H1 (cell line): ENCODE measurements around the gene ATXN7. TPM values are rescaled to one million over a fixed set of nuclear protein-coding genes. Genes with fewer than 3 reads are reported as not detected.

Source experiments
- CTCF ChIA-PET: fragments of 300-600 bp; sonication (Branson Sonifier 250); formaldehyde crosslinking; loops from one replicate; lab custom pipeline; 2021; ENCODE audit not compliant: partially characterized antibody; lab: Charles Lee
- POLR2A ChIA-PET: fragments of 300-600 bp; sonication (Branson Sonifier 250); formaldehyde crosslinking; loops from one replicate; lab custom pipeline; 2021; ENCODE audit warnings: inconsistent platforms; ENCODE audit not compliant: partially characterized antibody; lab: Charles Lee
- DNase-seq, 2 experiments: peaks; one replicate each; pipeline versions ENCODE4 v3.0.0 to v3.0.0-alpha.2; 2010 to 2022; ENCODE audit warnings: low spot score in 2 of 2, low read depth in 1 of 2, mixed read lengths in 1 of 2
- FAIRE-seq: peaks from 2 replicates; lab custom pipeline; 2011; peaks lifted over from hg19 to GRCh38; lab: Jason Lieb, UNC
- H2AFZ ChIP-seq: 2 replicates; pipeline ENCODE4 v1.8.1; 2012; ENCODE audit warnings: low read length, inconsistent platforms
- H2AK5ac ChIP-seq: 2 replicates; pipeline ENCODE4 v1.6.1; 2013; ENCODE audit warnings: low read depth, low read length
- H2BK120ac ChIP-seq: replicated peaks from 2 replicates; pipeline ENCODE3; 2013; ENCODE audit warnings: low read depth, low read length, inconsistent platforms
- H2BK12ac ChIP-seq: 2 replicates; pipeline ENCODE4 v1.6.1; 2013; ENCODE audit warnings: low read depth, low read length
- H2BK15ac ChIP-seq: 2 replicates; pipeline ENCODE4 v1.6.1; 2013; ENCODE audit warnings: low read length
- H2BK20ac ChIP-seq: 2 replicates; pipeline ENCODE4 v1.6.1; 2013; ENCODE audit warnings: low read length
- H2BK5ac ChIP-seq: 2 replicates; pipeline ENCODE4 v1.6.1; 2013; ENCODE audit warnings: low read depth, low read length
- H3K14ac ChIP-seq: 2 replicates; pipeline ENCODE4 v1.6.1; 2013; ENCODE audit warnings: inconsistent platforms; ENCODE audit not compliant: insufficient read length
- H3K18ac ChIP-seq: 2 replicates; pipeline ENCODE4 v1.6.1; 2013; ENCODE audit warnings: low read length; ENCODE audit errors: extremely low read depth
- H3K23ac ChIP-seq: 2 replicates; pipeline ENCODE4 v1.6.1; 2013; ENCODE audit warnings: inconsistent platforms; ENCODE audit not compliant: insufficient read length
- H3K23me2 ChIP-seq: 2 replicates; pipeline ENCODE4 v1.6.1; 2013; ENCODE audit warnings: low read depth, low read length
- H3K27ac ChIP-seq: 2 replicates; pipeline ENCODE4 v1.6.1; 2011; ENCODE audit warnings: low read depth, low read length, inconsistent platforms
- H3K27me3 ChIP-seq, 4 experiments: replicated peaks in 1 of 4; 1 replicate in 1 of 4; 2 replicates in 3 of 4; pipeline versions ENCODE4 v1.6.1 to v1.8.1; 2011 to 2013; ENCODE audit warnings: low read length in 3 of 4, mild to moderate bottlenecking in 3 of 4, inconsistent platforms in 2 of 4, mixed read lengths in 2 of 4, moderate library complexity in 1 of 4; ENCODE audit not compliant: control insufficient read depth in 3 of 4, insufficient read depth in 3 of 4; ENCODE audit errors: extremely low read depth in 1 of 4
- H3K36me3 ChIP-seq, 4 experiments: 2 replicates each; pipeline versions ENCODE4 v1.6.1 to v1.8.1; 2011 to 2013; ENCODE audit warnings: mild to moderate bottlenecking in 4 of 4, low read length in 3 of 4, moderate library complexity in 2 of 4, control low read depth in 1 of 4, inconsistent platforms in 1 of 4; ENCODE audit not compliant: insufficient read depth in 4 of 4, control insufficient read depth in 2 of 4
- H3K4ac ChIP-seq: replicated peaks from 2 replicates; pipeline ENCODE3; 2013; ENCODE audit warnings: low read length, low read depth, mixed read lengths, inconsistent platforms; ENCODE audit not compliant: insufficient read length
- H3K4me1 ChIP-seq, 4 experiments: replicated peaks in 1 of 4; 1 replicate in 1 of 4; 2 replicates in 3 of 4; pipeline versions ENCODE4 v1.6.1 to v1.8.1; 2011 to 2013; ENCODE audit warnings: low read length in 3 of 4, inconsistent platforms in 2 of 4, mixed read lengths in 1 of 4; ENCODE audit not compliant: insufficient read depth in 4 of 4, control insufficient read depth in 3 of 4
- H3K4me2 ChIP-seq, 2 experiments: 2 replicates each; pipeline versions ENCODE4 v1.6.1 to v1.8.1; 2011 to 2013; ENCODE audit warnings: low read depth in 2 of 2, low read length in 2 of 2, control low read depth in 1 of 2, inconsistent platforms in 1 of 2, mild to moderate bottlenecking in 1 of 2; ENCODE audit not compliant: insufficient read depth in 1 of 2
- H3K4me3 ChIP-seq, 4 experiments: fragments of 200-600, 300-600 bp in 1 of 4; sonication (generic), shearing (Covaris generic), sonication (Bioruptor Twin) in 1 of 4; 2 replicates each; pipeline versions ENCODE4 v1.5.1 to v1.8.1; 2011 to 2016; ENCODE audit warnings: low read length in 4 of 4, low read depth in 3 of 4, control low read depth in 2 of 4, inconsistent platforms in 2 of 4, mild to moderate bottlenecking in 2 of 4, mixed read lengths in 1 of 4, moderate library complexity in 1 of 4; ENCODE audit not compliant: insufficient read depth in 2 of 4; ENCODE audit errors: extremely low read depth in 1 of 4
- H3K56ac ChIP-seq: replicated peaks from 2 replicates; pipeline ENCODE3; 2013; ENCODE audit warnings: low read depth, mild to moderate bottlenecking, mixed read lengths, low read length, inconsistent platforms; ENCODE audit not compliant: insufficient read length
- H3K79me1 ChIP-seq: 2 replicates; pipeline ENCODE4 v1.6.1; 2013; ENCODE audit warnings: low read depth, low read length, control low read depth
- H3K79me2 ChIP-seq, 2 experiments: 2 replicates each; pipeline versions ENCODE4 v1.6.1 to v1.8.1; 2012 to 2013; ENCODE audit warnings: low read length in 2 of 2, mild to moderate bottlenecking in 2 of 2, inconsistent platforms in 1 of 2; ENCODE audit not compliant: insufficient read depth in 2 of 2, control insufficient read depth in 1 of 2
- H3K9ac ChIP-seq, 4 experiments: replicated peaks in 1 of 4; 1 replicate in 1 of 4; 2 replicates in 3 of 4; pipeline versions ENCODE4 v1.6.1 to v1.8.1; 2011 to 2013; ENCODE audit warnings: low read depth in 3 of 4, low read length in 3 of 4, control low read depth in 2 of 4, mild to moderate bottlenecking in 2 of 4, moderate library complexity in 2 of 4, inconsistent platforms in 1 of 4; ENCODE audit errors: extremely low read depth in 1 of 4
- H3K9me3 ChIP-seq, 2 experiments: 2 replicates each; pipeline versions ENCODE4 v1.6.1 to v1.8.1; 2012 to 2013; ENCODE audit warnings: mild to moderate bottlenecking in 2 of 2, moderate library complexity in 2 of 2, control low read depth in 1 of 2, inconsistent platforms in 1 of 2, low read depth in 1 of 2, low read length in 1 of 2, mixed read lengths in 1 of 2; ENCODE audit not compliant: insufficient read depth in 2 of 2
- H4K20me1 ChIP-seq, 2 experiments: replicated peaks in 1 of 2; 2 replicates each; pipeline versions ENCODE3 to v1.8.1; 2011 to 2013; ENCODE audit warnings: inconsistent platforms in 2 of 2, low read length in 2 of 2, mild to moderate bottlenecking in 1 of 2; ENCODE audit not compliant: insufficient read depth in 2 of 2, control insufficient read depth in 1 of 2
- H4K5ac ChIP-seq: 2 replicates; pipeline ENCODE4 v1.6.1; 2013; ENCODE audit warnings: low read length, low read depth, mixed read lengths, inconsistent platforms; ENCODE audit not compliant: insufficient read length
- H4K8ac ChIP-seq: 2 replicates; pipeline ENCODE4 v1.8.0; 2013; ENCODE audit warnings: mild to moderate bottlenecking, moderate library complexity, low read length, inconsistent platforms; ENCODE audit not compliant: insufficient read depth; ENCODE audit errors: extremely low read depth
- H4K91ac ChIP-seq: replicated peaks from 2 replicates; pipeline ENCODE3; 2013; ENCODE audit warnings: low read length, mixed read lengths, inconsistent platforms; ENCODE audit not compliant: insufficient read length
- CBX5 ChIP-seq: fragments of 300-800, 300-1000 bp; sonication (generic); IDR thresholded peaks from 2 replicates; pipeline ENCODE4 v1.7.1; 2016; ENCODE audit warnings: antibody characterized with exemption, low read length, low read depth
- EP300 ChIP-seq, 2 experiments: IDR thresholded peaks; 1 replicate in 1 of 2; 2 replicates in 1 of 2; pipeline ENCODE4 v1.6.1; 2011 to 2012; ENCODE audit warnings: low read depth in 2 of 2, low read length in 2 of 2, mild to moderate bottlenecking in 2 of 2, borderline replicate concordance in 1 of 2, inconsistent platforms in 1 of 2, moderate library complexity in 1 of 2
- GTF2F1 ChIP-seq: IDR thresholded peaks from 2 replicates; pipeline ENCODE4 v1.6.1; 2012; ENCODE audit warnings: low read depth, low read length, improper control_type of control experiment, borderline replicate concordance
- KDM5A ChIP-seq: fragments of 200-600 bp; IDR thresholded peaks from 2 replicates; pipeline ENCODE4 v1.7.1; 2012; ENCODE audit warnings: mild to moderate bottlenecking, low read length, inconsistent platforms, mixed read lengths
- NRF1 ChIP-seq: IDR thresholded peaks from 2 replicates; pipeline ENCODE4 v1.6.1; 2011; ENCODE audit warnings: mild to moderate bottlenecking, low read depth, low read length, improper control_type of control experiment
- POLR2AphosphoS5 ChIP-seq: IDR thresholded peaks from 2 replicates; pipeline ENCODE4 v1.6.1; 2011; ENCODE audit warnings: low read depth, low read length
- POU5F1 ChIP-seq: IDR thresholded peaks from 2 replicates; pipeline ENCODE4 v1.6.1; 2011; ENCODE audit warnings: low read depth, mild to moderate bottlenecking, low read length, moderate library complexity
- RAD21 ChIP-seq, 2 experiments: IDR thresholded peaks in 1 of 2; conservative IDR thresholded peaks in 1 of 2; 2 replicates each; pipeline ENCODE4 v1.6.1; 2011; ENCODE audit warnings: low read depth in 2 of 2, low read length in 2 of 2, improper control_type of control experiment in 1 of 2, inconsistent platforms in 1 of 2, mild to moderate bottlenecking in 1 of 2, moderate library complexity in 1 of 2
- RFX5 ChIP-seq: IDR thresholded peaks from 2 replicates; pipeline ENCODE4 v1.6.1; 2011; ENCODE audit warnings: low read depth, low read length, improper control_type of control experiment, borderline replicate concordance
- SAP30 ChIP-seq: fragments of 300-600 bp; sonication (generic); IDR thresholded peaks from 2 replicates; pipeline ENCODE4 v1.7.1; 2012; ENCODE audit warnings: low read length, moderate library complexity, mild to moderate bottlenecking, inconsistent platforms; ENCODE audit not compliant: insufficient read depth, insufficient replicate concordance
- SIN3A ChIP-seq, 2 experiments: IDR thresholded peaks in 1 of 2; conservative IDR thresholded peaks in 1 of 2; 2 replicates each; pipeline ENCODE4 v1.6.1; 2011 to 2012; ENCODE audit warnings: low read length in 2 of 2, improper control_type of control experiment in 1 of 2, low read depth in 1 of 2, mild to moderate bottlenecking in 1 of 2
- SIX5 ChIP-seq: IDR thresholded peaks from 2 replicates; pipeline ENCODE4 v1.6.1; 2011; ENCODE audit warnings: mild to moderate bottlenecking, low read depth, low read length
- TAF7 ChIP-seq: optimal IDR thresholded peaks from 2 replicates; pipeline ENCODE3; 2011; ENCODE audit warnings: low read depth, mild to moderate bottlenecking, inconsistent platforms, low read length, moderate library complexity, borderline replicate concordance
- TBP ChIP-seq: IDR thresholded peaks from 2 replicates; pipeline ENCODE4 v1.6.1; 2011; ENCODE audit warnings: low read depth, low read length, improper control_type of control experiment
- WGBS, 2 experiments: shearing (Covaris generic) in 1 of 2; methylation state at CpG; one replicate each; pipeline versions ENCODE4 v1.1.6 to v1.1.7; 2013 to 2015; ENCODE audit warnings: low lambda C conversion rate in 2 of 2, mixed read lengths in 2 of 2, inconsistent platforms in 1 of 2, low coverage in 1 of 2, missing lambda C conversion rate in 1 of 2; ENCODE audit not compliant: insufficient replicate concordance in 2 of 2, insufficient coverage in 1 of 2, insufficient read length in 1 of 2; ENCODE audit errors: extremely low coverage in 1 of 2, missing lambda C conversion rate in 1 of 2; 5-methylcytosine and 5-hydroxymethylcytosine counted together
- polyA plus RNA-seq, 7 experiments: library from polyadenylated mRNA; depleted of rRNA in 3 of 7; stranded (reverse) in 5 of 7; unstranded in 2 of 7; fragments of >200 nt in 5 of 7; fragments of 200-250 nt in 2 of 7; gene quantifications; 1 replicate in 5 of 7; 2 replicates in 1 of 7; 4 replicates in 1 of 7; pipeline versions ENCODE4 v1.2.1 to v1.2.3, GENCODE V29; 2011 to 2013; ENCODE audit warnings: missing spikeins in 2 of 7, mixed read lengths in 2 of 7
- total RNA-seq: library from RNA; stranded (reverse); fragmentation: NEBNext Ultra II Directional; extraction: Animal tissue kit (Norgen Biotek cat#: 25700); gene quantifications from 2 replicates; pipeline ENCODE4 v1.2.1, GENCODE V29; 2021

ATXN7 gene
- total and polyA plus RNA-seq, 2 of the 8 experiments (the other 6 are each of a cell fraction or from before 2014, with no cell fraction given) = 15.5 to 16.8 TPM

- no peak overlapping the region for H3K4me3 ChIP-seq
- no peaks in the 10 kb centered on the region for H3K27me3 ChIP-seq
- H3K4me1 ChIP-seq = peaks cover 3 to 22% (median 17%) of the 10 kb centered on the region in 4 experiments; a peak in 6 of 7 replicates
- H4K91ac ChIP-seq = no peak overlapping the region
- no peak overlapping the region for H2BK120ac ChIP-seq
- CTCF ChIA-PET = interaction anchor here (0.7 to 1.1 kb wide), 3 partner anchors 12 to 179 kb away, joined by 3 read pairs; partner anchors contain the start of gene PRICKLE2
- H3K23ac ChIP-seq = no peak overlapping the region
- no peak overlapping the region for H3K18ac ChIP-seq
- H4K5ac ChIP-seq = no peak overlapping the region
- no peaks in the 10 kb centered on the region for H3K23me2 ChIP-seq
- no peaks in the 10 kb centered on the region for H3K9me3 ChIP-seq
- H3K14ac ChIP-seq = no peak overlapping the region
- no peak overlapping the region for H3K56ac ChIP-seq
- POLR2A ChIA-PET = no interaction called here
- H2BK5ac ChIP-seq = no peak overlapping the region
- no peak overlapping the region for H3K9ac ChIP-seq
- no peak overlapping the region for H3K4ac ChIP-seq
- H3K79me1 ChIP-seq = no peaks in the 10 kb centered on the region
- H3K4me2 ChIP-seq = no peak overlapping the region
- 92% methylated on average over 3 of the region's 3 CpGs; no CpG with 5 or more reads in 1 of the 2 experiments for WGBS, 2 experiments
- H4K8ac ChIP-seq = no peak overlapping the region
- H2AK5ac ChIP-seq = no peak overlapping the region
- DNase-seq (no peak), FAIRE-seq (no peak)
- H2BK12ac ChIP-seq = no peak overlapping the region
- H2BK20ac ChIP-seq = no peak overlapping the region
- H4K20me1 ChIP-seq = no peaks in the 10 kb centered on the region
- no peaks in the 10 kb centered on the region for H3K79me2 ChIP-seq
- H2AFZ ChIP-seq = no peak overlapping the region
- H3K27ac ChIP-seq = no peak overlapping the region
- H3K36me3 ChIP-seq = no peaks in the 10 kb centered on the region
- no peak overlapping the region for H2BK15ac ChIP-seq
- TF ChIP-seq GTF2F1 (no peak), SAP30 (no peak), TBP (no peak), RFX5 (no peak), RAD21 (IDR thresholded peaks at IDR 0.05 in 1 of 2, conservative IDR thresholded peaks at IDR 0.05 in 1 of 2; ENCODE audit: low read depth in 2 of 2, low read length in 2 of 2) (no peak), CBX5 (no peak), SIX5 (no peak), SIN3A (conservative IDR thresholded peaks at IDR 0.05 in 1 of 2, IDR thresholded peaks at IDR 0.05 in 1 of 2; ENCODE audit: low read depth in 1 of 2, low read length in 2 of 2) (no peak), POU5F1 (no peak), NRF1 (no peak), KDM5A (no peak), POLR2AphosphoS5 (no peak), EP300 (IDR thresholded peaks at IDR 0.05; ENCODE audit: borderline replicate concordance in 1 of 2, low read depth in 2 of 2, low read length in 2 of 2) (no peak), TAF7 (no peak)
These were observed 182.9 kb downstream of the ATXN7 start for GRCh38 chr3:64046592-64046991.
